T-helper 2 cell treated with Interferon-gamma antibody and Interleukin-4, amounts not matched to agents 100 ng/mL and 5 ng/mL, for 36 hours (primary cell): Measurements from ENCODE around the gene CYP2C9. TPM values are rescaled to one million over a fixed set of nuclear protein-coding genes. Genes with fewer than 3 reads are reported as not detected.

Experiments
- intact Hi-C: fragments of 100-400 bp; cut with micrococcal nuclease; formaldehyde crosslinking; loops from one replicate; pipeline ENCODE4 v1.15.1; 2023
- total RNA-seq: library from RNA; stranded (reverse); gene quantifications from 2 replicates; pipeline ENCODE4 v1.2.3, GENCODE V29; 2022

The CYP2C9 gene
- total RNA-seq, 1 donor from 2014 or later: not detected

DNA sequence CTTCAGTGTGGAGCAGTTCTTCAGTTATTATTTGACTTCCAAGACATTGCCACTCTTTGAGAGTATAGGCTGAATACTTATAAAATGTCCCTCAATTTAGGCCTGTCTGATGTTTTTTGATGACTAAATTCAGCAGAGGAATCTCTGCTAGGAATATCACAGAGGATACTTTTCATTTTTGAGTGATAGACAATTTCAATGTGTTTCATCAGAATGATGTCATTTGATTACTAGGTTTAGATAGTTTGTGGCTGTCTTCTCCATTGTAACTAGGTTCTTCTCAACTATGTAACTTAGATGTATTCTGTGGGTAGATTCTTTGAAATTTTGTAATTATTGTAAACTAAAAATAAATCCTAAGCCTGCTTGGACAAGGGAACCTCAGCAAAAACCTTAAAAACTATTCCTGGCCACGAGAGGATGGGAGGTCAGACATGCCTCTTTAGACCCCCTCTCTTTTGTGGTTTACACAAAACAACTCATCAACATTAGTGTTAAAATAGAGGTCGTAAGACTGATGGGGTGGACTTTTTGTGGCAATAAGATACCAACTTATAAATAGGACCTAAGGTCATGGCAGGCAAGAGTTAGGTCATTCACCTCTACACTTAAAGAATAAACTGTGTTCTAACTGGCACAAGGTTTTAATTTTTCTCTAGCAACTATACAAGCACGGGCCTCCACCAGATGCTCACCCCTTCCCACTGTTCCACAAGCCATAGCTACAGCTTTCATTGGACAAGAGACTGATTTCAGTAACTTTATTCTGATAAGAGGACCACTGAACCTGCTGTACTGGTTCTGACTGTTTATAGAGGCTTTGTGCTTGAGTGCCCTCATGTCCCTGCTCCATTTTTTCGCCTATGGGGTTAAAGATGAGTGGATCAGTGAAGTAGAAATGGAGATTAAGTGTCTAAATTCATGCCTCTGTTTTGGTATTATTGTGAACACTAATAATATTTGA lies 97.2 kb downstream of the CYP2C9 start:
- intact Hi-C loops: no loop called here

DNA sequence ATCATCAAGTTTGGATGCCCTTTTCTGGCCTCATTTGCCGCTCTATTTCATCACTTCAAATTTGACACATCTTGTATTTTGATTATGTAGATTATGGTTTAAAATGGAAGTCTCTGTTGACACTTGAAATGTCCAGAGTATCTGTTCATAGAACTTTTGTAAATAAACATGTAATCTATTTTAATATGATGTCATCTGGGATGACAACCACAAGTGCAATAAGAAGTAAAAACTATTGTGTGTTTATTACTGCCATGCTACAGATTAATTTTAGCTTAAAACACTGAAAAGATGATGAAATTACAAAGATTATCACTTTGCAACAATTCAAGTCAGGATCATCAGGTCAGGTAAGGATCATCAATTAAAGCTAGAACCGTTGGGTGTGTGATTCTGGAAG lies 100.8 kb downstream of the CYP2C9 start:
- intact Hi-C loops: no loop called here

Other genes starting within 250 kb of the CYP2C9 start
- not detected in 2 replicates for gene CYP2C19, start 176.0 kb upstream of the CYP2C9 start, total RNA-seq
- gene CYP2C8, start 130.8 kb downstream of the CYP2C9 start, total RNA-seq: 0.23 and 0.30 TPM in 2 replicates